ENCODE data around the gene SPAG6.

SPAG6 gene

GRCh38 chr10:22310928-22311327, 34.4 kb upstream of the SPAG6 start:
- H3K4me3 ChIP-seq (ENCODE audit: low read length): no peak overlapping the region
- TF ChIP-seq CTCF (conservative IDR thresholded peaks at IDR 0.05; ENCODE audit: low read depth, low read length): no peak
- no peak for DNase-seq (ENCODE audit: low read depth)

GRCh38 chr10:22314852-22315251, 30.4 kb upstream of the SPAG6 start:
- DNase-seq (ENCODE audit: low read depth): no peak
- no peak overlapping the region for H3K4me3 ChIP-seq (ENCODE audit: low read length)
- TF ChIP-seq CTCF (conservative IDR thresholded peaks at IDR 0.05; ENCODE audit: low read depth, low read length): no peak

GRCh38 chr10:22315455-22316285, 29.6 kb upstream of the SPAG6 start:
- no peak for TF ChIP-seq CTCF (conservative IDR thresholded peaks at IDR 0.05; ENCODE audit: low read depth, low read length)
- H3K4me3 ChIP-seq (ENCODE audit: low read length): peak overlapping the region; percentile 83
- DNase-seq (ENCODE audit: low read depth): no peak

- DNase-seq (ENCODE audit: low read depth): no peak
- H3K4me3 ChIP-seq (ENCODE audit: low read length): peak within 1 kb of the TSS; percentile 83
- no peak for TF ChIP-seq CTCF (conservative IDR thresholded peaks at IDR 0.05; ENCODE audit: low read depth, low read length)
Measured at GRCh38 chr10:22316286-22317075, 28.8 kb upstream of the SPAG6 start, which contains the start of gene COMMD3. Gene COMMD3 (plus strand): TSS chr10:22316388. CDS start chr10:22316418, 30 bp downstream.

- H3K4me3 ChIP-seq (ENCODE audit: low read length): peak overlapping the region; percentile 83
- DNase-seq (ENCODE audit: low read depth): no peak
- TF ChIP-seq CTCF (conservative IDR thresholded peaks at IDR 0.05; ENCODE audit: low read depth, low read length): no peak
Measured at GRCh38 chr10:22317076-22317370, 28.3 kb upstream of the SPAG6 start.

- no peak for TF ChIP-seq CTCF (conservative IDR thresholded peaks at IDR 0.05; ENCODE audit: low read depth, low read length)
- no peak for DNase-seq (ENCODE audit: low read depth)
- H3K4me3 ChIP-seq (ENCODE audit: low read length): no peak overlapping the region
Measured at GRCh38 chr10:22317771-22318565, 27.3 kb upstream of the SPAG6 start.
